Measurements from ENCODE around the gene BTF3. TPM values are rescaled to one million over a fixed set of nuclear protein-coding genes. Genes with fewer than 3 reads are reported as not detected.

BTF3 gene
- total and polyA plus RNA-seq, 2 of the 8 experiments (the other 6 are each of a cell fraction or from before 2014, with no cell fraction given): 396 to 754 TPM

- ChIA-PET POLR2A (ENCODE audit: partially characterized antibody) (interaction anchor here (0.6 to 5.0 kb wide), 12 partner anchors 8 to 209 kb away, joined by 3 to 58 read pairs (median 6); partner anchors contain the start of gene BTF3), CTCF (ENCODE audit: partially characterized antibody) (interaction anchor here (0.5 to 3.7 kb wide), 13 partner anchors 8 to 233 kb away, joined by 3 to 20 read pairs (median 3); no protein-coding TSS in a partner anchor)
- Histone ChIP-seq H3K79me1 (ENCODE audit: low read depth, low read length) (no peaks in the 10 kb centered on the region), H3K4me3 (ENCODE audit: extremely low read depth in 1 of 4, insufficient read depth in 2 of 4, low read depth in 3 of 4, low read length in 4 of 4) (no peak overlapping the region), H3K4me1 (replicated peaks in 1 of 4; ENCODE audit: control insufficient read depth in 3 of 4, insufficient read depth in 4 of 4, low read length in 3 of 4) (no peaks in the 10 kb centered on the region), H2BK20ac (ENCODE audit: low read length) (no peak overlapping the region), H4K20me1 (replicated peaks in 1 of 2; ENCODE audit: control insufficient read depth in 1 of 2, insufficient read depth in 2 of 2, low read length in 2 of 2) (peaks cover 0 to 2% of the 10 kb centered on the region in 2 experiments), H3K9me3 (ENCODE audit: insufficient read depth in 2 of 2, low read depth in 1 of 2, low read length in 1 of 2) (no peaks in the 10 kb centered on the region), H4K5ac (ENCODE audit: insufficient read length, low read depth, low read length) (no peak overlapping the region), H2BK5ac (ENCODE audit: low read depth, low read length) (no peak overlapping the region), H3K18ac (ENCODE audit: extremely low read depth, low read length) (no peak overlapping the region), H2BK15ac (ENCODE audit: low read length) (no peak overlapping the region), H3K9ac (replicated peaks in 1 of 4; ENCODE audit: extremely low read depth in 1 of 4, low read depth in 3 of 4, low read length in 3 of 4) (no peak overlapping the region), H4K91ac (replicated peaks; ENCODE audit: insufficient read length, low read length) (no peak overlapping the region), H2BK120ac (replicated peaks; ENCODE audit: low read depth, low read length) (no peak overlapping the region), H4K8ac (ENCODE audit: extremely low read depth, insufficient read depth, low read length) (no peak overlapping the region), H3K27ac (ENCODE audit: low read depth, low read length) (no peak overlapping the region), H2AFZ (ENCODE audit: low read length) (no peak overlapping the region), H3K56ac (replicated peaks; ENCODE audit: insufficient read length, low read depth, low read length) (no peak overlapping the region), H2BK12ac (ENCODE audit: low read depth, low read length) (no peak overlapping the region), H3K27me3 (replicated peaks in 1 of 4; ENCODE audit: control insufficient read depth in 3 of 4, extremely low read depth in 1 of 4, insufficient read depth in 3 of 4, low read length in 3 of 4) (no peaks in the 10 kb centered on the region), H3K23me2 (ENCODE audit: low read depth, low read length) (no peaks in the 10 kb centered on the region), H3K4ac (replicated peaks; ENCODE audit: insufficient read length, low read depth, low read length) (no peak overlapping the region), H3K79me2 (ENCODE audit: control insufficient read depth in 1 of 2, insufficient read depth in 2 of 2, low read length in 2 of 2) (0 out of 4 replicates have a peak, but pooled peaks cover 0 to 10% of the 10 kb centered on the region in 2 experiments), H3K4me2 (ENCODE audit: insufficient read depth in 1 of 2, low read depth in 2 of 2, low read length in 2 of 2) (no peak overlapping the region), H3K14ac (ENCODE audit: insufficient read length) (no peak overlapping the region), H2AK5ac (ENCODE audit: low read depth, low read length) (no peak overlapping the region), H3K23ac (ENCODE audit: insufficient read length) (no peak overlapping the region), H3K36me3 (ENCODE audit: control insufficient read depth in 2 of 4, insufficient read depth in 4 of 4, low read length in 3 of 4) (peaks cover 13 to 48% (median 30%) of the 10 kb centered on the region in 4 experiments)
- no peak for FAIRE-seq
- DNase-seq (ENCODE audit: low read depth in 1 of 2, low spot score in 2 of 2): no peak
- TF ChIP-seq POLR2A (IDR thresholded peaks at IDR 0.05; ENCODE audit: control extremely low read depth in 1 of 2, low read depth in 2 of 2, low read length in 2 of 2) (peak in 1 of 2 experiments; percentile 3; a peak in 1 of 3 replicates), TAF1 (IDR thresholded peaks at IDR 0.05; ENCODE audit: low read depth, low read length) (no peak)
- 78% methylated on average over 2 of the region's 2 CpGs; no CpG with 5 or more reads in 1 of the 2 experiments for WGBS, 2 experiments (ENCODE audit: extremely low coverage in 1 of 2, insufficient coverage in 1 of 2, insufficient read length in 1 of 2, insufficient replicate concordance in 2 of 2, low coverage in 1 of 2, low lambda C conversion rate in 2 of 2, missing lambda C conversion rate in 1 of 2)
Measured at GRCh38 chr5:73507062-73507461, 8.8 kb downstream of the BTF3 start.
